Activated naive CD8-positive, alpha-beta T cell treated with anti-CD3 and anti-CD28 coated beads, Interleukin-2, amount 50 U/mL, for 16 hours (primary cell): ENCODE results near the gene CDKN1A.
A peak's percentile ranks its signal among the peaks of the same experiment; 100 is the strongest.
"Not testable (repeated sequence)": the region's sequence is repeated elsewhere in the genome, so short reads cannot be mapped to it uniquely, and the experiment has no call there.

ENCODE experiments used
- DNase-seq: peaks from one replicate; pipeline ENCODE4 v3.0.0-alpha.2; 2020; ENCODE audit warnings: low read depth, low spot score

The CDKN1A gene

DNA sequence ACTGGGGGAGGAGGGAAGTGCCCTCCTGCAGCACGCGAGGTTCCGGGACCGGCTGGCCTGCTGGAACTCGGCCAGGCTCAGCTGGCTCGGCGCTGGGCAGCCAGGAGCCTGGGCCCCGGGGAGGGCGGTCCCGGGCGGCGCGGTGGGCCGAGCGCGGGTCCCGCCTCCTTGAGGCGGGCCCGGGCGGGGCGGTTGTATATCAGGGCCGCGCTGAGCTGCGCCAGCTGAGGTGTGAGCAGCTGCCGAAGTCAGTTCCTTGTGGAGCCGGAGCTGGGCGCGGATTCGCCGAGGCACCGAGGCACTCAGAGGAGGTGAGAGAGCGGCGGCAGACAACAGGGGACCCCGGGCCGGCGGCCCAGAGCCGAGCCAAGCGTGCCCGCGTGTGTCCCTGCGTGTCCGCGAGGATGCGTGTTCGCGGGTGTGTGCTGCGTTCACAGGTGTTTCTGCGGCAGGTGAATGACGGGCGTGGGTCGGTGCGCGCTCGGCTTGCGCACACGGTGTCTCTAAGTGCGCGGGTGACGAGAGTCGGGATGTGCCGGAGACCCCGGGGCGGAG is at the start of gene CDKN1A:
Gene CDKN1A (plus strand): TSS at position 227 of the 555 bp plus-strand sequence. CDS start 5,388 bp downstream, outside the sequence.
- DNase-seq, result peak; percentile 24

DNA sequence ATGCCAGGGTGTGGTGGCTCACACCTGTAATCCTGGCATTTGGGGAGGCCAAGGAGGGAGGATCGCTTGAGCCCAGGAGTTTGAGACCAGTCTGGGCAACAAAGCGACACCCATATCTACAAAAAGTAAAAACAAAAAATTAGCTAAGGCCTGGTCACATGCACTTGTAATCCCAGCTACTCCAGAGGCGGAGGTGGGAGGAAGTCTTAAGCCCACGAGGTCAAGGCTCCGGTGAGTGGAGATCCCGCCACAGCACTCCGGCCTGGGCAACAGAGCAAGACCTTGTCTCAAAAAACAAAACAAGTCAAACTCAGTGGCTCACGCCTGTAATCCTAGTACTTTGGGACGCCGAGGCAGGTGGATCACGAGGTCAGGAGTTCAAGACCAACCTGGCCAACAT is 48.7 kb upstream of the CDKN1A start:
- no peak for DNase-seq

DNA sequence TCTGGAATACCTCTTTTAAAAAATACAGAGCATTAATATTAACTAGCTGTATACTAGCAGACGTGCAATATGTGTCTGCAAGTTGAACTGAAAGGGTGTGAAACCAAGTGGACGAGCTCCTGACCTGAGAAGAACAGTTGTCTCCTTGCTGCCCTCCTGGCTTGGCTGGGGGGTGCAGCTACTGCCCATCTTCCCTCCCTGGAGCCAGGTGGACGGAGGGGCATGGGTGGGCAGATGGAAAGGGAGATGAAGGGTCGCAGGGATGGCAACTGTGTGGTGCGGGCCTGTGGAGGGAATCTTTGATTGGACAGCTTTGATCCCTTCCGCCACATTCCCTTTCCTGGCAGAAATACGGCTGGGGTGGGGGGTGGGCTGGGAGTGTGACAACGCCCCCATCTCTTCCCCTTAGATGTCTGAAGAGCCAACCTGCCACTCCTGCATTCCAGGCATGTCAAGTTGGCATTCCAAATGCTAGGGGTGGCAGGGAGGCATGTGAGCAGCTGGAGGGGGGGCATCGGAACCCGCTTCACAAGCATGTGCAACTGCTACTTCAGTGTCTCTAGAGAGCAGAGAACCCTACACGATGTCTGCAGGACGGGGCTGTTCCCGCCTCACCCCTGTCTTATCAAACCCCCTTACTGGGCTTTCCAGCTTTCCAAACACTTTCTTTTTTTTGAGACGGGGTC is 47.0 kb upstream of the CDKN1A start:
- DNase-seq, result no peak

DNA sequence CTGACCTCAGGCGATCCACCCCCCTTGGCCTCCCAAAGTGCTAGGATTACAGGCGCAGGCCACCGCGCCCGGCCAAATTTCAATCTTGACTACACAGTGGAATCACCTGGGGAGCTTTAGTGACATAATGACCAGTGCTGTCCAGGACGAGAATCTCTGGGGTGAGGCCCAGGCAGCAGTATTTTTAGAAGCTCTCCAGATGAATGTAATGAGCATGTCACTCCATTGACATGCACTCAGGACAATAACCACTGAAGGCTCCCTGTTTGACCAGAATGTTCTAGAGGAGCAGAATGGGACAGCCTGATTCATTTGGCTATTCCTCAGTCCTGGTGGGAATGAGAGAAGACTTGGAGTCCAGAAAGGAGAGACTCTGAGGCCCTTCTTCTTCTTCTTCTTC is 45.1 kb upstream of the CDKN1A start:
- no peak for DNase-seq

DNA sequence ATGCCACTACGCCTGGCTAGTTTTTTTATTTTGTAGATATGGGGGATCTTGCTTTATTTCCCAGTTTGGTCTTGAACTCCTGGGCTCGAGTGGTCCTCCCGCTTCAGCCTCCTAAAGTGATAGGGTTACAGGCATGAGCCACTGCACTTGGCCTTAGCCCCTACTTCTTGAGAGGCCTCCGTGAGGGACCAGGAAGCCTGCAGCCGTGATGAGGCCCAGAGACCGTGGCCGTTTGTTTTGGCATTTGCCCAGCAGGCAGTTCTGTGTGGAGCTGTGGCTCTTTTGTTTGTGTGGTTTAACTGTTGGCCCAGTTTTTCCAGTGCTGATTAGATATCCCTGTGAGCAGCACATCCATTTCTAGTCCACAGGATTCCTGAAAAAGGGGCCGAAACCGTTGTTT is 44.6 kb upstream of the CDKN1A start:
- no peak for DNase-seq

DNA sequence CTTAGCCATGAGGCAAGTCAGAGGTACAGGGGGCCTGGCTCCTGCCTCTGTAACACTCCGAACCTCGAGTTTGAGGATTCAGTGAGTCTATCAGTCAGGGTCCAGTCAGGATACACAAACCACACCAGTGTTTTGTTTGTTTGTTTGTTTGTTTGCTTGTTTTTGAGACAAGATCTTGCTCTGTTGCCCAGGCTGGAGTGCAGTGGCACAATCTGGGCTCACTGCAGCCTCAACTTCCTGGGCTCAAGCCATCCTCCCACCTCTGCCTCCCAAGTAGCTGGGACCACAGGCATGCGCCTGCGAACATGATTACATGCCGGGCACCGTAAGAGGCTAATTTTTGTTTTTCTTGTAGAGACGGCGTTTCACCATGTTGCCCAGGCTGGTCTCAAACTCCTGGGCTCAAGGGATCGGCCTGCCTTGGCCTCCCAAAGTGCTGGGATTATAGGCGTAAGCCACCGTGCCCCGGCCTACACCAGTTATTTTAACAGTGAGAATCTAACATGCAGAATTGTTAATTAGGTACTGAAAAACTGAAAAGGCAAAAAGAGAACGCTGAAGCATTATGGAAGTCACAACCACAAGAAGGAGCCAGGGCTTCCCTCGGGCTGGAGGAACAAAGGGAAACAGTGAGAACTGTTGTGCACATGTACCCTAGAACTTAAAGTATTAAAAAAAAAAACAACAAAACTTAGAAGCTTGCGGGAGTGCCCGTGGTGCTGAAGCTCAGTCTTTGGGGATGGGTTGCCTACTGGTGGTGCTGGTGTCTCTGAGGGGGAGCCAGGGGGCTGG is 44.0 kb upstream of the CDKN1A start:
- DNase-seq, result no peak

DNA sequence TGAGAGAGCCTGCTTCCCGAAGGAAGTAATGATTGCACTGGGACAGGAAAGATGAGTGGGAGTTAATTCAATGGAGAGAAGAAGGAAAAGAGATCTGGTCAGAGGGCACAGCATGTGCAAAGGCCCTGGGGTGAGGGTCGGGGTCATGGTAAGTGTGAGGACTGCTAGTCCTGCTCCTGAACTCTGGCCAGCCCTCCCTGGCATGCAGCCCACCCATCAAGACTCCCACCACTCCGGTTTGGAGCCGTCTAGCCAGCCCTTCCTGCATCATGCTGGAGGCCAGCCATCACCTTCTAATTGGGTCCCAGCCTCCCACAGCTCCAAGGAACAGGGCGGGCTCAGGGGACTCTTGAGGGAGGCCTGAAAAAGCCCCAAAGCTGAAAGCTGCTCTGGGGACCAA is 42.2 kb upstream of the CDKN1A start:
- DNase-seq, result no peak

DNA sequence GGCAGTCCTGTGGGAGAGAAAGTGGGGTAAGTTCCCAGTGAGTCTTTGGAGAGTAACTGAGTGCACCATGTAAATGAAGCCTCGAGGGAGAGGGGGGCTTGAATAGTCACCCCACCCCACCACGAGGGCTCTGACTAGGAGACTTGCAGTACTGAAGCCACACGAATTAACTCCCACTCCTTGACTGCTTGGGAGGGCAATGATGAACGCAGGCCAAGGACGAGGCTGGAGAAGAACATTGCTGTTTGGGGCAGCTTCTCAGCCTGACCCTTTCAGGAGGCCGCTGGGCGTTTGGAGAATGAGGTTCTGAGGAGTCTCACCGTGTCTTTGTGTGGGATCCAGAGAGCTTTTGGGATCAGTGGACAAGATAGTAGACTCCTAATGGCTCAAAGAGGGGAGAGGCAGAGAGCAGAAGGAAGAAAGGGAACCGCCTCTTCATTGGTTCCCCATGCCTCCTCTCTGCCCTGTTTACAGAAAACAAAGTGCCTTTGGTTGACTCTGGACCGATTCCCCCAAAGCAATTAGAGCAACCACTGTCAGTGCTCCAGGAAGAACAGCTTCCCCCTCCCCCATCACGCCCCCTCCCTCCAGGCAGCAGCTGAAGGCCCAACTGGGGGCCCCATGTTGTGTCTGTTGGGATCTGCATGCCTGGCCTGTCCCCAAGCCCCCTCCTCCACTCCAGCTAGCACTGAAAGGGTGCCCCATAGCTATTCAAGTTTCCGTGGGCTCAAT is 41.7 kb upstream of the CDKN1A start:
- no peak for DNase-seq

DNA sequence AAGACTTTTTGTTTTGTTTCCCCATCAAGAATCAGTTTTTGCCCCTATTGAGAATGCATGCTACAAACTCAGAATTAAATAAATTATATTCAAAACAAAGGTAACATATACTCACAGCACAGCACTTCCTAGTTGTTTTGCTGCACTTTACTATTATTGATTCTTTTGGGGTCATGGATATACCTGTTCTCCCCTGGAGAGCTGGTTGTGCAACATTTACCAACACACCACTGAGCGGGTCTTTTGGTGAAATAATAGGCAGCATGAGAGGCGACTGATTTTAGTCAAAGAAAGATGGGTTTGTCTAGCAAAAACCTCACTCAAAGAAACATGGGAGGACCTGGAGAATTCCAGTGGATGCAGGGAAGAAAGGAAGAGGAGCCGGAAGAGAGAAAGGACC is 39.9 kb upstream of the CDKN1A start:
- no peak for DNase-seq

DNA sequence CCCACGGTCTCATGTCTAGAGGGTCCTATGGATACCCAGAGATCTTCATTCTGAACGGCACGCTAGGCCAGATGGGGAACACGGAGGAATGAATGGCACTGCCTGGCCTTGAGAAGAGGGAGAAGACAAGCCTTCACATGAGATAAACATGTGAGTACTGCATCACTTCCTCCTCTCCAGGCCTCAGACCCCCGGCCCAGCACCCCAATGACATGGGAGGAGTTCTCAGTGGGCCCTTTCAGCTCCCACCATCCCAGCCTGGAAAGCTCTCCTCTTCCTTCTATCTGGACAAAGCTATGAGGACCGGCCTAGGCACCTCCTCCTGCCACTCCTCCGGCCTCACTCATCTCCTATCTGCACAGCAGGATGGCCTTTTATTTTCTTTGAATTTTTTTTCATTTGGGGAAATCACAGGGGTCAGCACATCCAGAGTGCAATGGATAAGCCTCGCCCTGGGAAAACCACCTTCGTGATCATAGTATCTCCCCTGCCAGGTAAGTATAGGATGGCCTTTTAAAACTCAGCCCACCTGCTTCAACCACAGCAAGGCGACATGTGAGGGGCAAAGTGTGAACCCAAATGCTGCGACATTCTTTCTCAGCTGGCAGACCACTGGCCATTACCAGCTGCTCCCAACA is 39.2 kb upstream of the CDKN1A start:
- DNase-seq, result no peak

DNA sequence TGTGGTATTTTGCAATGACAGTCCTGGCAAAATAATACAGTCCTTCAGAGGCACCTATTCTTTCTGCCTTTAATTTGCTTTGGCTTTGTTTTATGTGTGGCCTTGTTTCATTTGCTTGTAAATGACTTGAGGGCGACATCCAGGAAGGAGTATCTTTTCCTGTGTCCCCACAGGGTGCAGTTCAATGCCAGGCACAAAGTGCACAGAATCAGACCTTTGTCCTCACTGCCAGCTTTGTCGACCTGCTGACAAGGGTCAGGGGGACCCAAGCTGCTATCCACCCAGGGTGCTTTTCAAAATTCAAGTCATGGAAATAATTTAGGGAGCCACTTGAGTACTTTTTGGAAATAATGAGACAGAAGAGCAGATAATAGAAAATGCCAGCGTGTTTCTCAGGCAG is 37.0 kb upstream of the CDKN1A start:
- DNase-seq, result no peak

DNA sequence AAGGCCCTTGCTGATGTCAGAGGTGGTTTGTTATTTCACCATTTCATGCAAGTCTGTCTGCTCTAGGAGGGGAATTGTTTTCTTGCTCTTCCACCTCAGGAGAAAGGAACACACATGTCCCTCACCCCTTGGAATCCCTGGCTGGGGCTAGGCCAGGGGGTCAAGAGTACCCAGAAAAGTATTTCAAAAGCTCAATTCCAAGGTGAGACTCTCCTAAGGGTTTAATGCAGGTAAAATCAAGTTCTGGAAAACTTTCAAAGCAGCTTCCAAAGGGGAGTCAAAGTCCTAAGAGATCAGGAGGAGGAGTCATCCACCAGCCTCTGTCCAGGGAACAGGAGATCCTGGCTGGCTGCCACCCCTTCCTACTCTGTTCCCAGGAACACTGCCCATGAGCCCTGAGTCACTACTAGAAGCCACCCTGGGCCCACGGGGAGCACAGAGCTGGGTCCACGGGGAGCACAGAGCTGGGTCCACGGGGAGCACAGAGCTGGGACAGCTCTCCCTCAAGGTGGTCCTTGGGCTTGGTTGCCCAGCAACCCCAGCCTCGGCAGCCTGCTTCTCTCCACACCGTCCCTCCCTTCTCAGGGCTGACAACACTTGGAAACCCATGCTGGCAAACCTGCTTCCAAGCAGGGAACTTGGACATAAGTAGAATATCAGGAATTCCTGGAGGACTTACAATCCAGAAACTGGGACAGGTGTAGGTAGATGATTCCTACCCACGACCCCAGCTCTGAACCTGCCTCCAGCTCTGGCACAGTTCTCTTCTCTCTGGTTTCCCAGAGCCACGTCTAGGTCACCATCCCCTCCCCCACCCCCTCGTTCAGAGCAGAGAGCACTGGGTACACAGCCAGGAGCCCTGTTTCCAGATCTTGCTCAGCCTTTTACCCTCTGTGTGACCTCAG is 35.3 kb upstream of the CDKN1A start:
- DNase-seq, result no peak

DNA sequence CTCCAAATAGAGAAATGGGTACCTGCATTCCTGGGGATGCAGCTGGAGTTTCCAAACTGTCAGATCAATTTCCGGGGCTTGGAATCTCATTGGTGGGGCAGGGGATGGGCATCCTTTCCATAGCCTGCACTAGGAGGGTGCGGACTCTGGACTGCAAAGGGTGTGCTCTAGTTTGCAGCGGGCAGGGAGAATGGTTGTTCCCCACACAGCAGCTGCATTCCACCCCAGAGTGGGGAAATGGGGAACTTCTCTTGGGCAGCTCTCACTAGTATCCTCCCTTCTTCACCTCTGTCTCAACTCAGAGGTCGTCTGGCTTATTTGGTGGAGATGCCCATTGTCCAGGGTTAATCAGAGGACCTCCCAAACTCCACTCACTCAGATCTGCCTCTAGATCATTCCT is 34.5 kb upstream of the CDKN1A start:
- no peak for DNase-seq

DNA sequence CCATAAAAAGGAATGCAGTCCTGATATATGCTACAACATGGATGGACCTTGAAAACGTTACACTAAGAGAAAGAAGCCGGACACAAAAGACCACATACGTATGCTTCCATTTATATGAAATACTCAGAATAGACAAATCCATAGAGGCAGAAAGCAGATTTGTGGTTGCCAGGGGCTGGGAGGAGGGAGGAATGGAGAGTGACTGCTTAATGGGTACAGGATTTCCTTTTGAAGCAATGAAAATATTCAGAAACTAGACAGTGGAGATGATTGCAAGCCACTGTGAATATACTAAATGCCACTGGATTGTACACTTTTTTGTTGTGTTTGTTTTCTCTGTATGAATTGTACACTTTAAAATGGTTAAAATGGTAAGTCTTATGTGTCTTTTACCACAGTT is 29.4 kb upstream of the CDKN1A start:
- no peak for DNase-seq

DNA sequence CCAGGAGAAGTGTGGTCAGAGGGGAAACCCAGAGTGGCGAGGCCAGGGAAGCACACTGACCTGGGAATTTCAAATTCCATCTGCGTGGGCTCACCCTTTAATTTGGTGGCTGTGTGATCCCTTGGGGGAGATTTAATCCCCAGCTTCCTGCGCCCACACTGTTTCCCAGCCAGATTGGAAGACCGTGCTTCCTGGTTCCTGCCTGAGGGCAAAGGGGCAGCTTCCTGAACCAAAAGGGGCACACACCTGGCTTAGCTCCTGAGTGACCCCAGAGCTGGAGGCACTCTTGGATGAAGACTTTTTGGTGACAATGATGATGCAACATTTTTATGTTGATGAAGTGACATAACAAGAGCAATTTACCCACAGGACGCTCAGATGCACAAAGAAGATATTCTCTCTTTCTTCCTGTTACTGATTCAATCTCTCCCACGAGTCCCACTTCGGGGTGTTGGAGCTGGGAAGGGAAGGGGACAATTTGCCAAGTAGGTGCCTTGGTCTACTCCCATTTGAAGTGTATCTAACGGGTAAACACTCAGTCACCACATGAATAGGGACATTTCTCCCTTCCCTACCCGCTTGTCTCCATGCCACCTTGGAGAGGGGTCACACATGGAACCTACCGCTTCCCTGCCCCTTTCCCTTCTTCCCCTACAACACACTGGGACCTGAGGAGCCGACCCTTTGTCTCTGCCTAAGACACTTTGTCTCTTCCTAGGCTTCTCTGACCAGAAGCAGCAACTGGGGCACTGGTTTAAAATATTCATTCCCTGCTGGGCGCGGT is 28.6 kb upstream of the CDKN1A start:
- no peak for DNase-seq

DNA sequence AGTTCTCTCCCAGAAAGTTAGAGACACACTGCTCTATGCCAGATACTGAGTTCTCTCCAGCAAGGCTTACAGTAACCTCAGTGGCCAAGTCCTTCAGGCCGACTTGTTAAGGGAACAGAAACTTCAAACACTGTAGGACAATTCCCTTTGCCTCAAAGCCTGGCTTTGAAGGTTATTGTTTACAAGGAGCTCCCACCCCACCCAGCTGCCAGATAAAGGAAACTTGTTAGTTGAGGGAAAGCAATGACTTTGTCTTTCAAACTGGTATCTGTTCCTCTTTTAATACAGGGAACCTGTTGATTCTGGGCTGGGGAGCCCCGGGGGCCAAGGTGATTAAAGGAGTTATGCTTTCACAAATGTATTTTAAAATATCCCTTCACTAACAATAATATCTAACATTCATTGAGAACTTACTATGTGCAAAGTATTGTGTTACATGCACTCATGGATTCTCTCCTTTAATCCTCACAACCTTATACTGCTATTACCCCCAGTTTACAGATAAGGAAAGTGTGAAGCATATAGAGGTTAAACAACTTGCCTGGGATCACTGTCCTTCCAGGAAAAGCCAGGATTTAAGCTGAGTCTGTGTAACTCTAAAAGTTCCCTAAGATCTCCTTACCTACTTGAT is 27.6 kb upstream of the CDKN1A start:
- no peak for DNase-seq

DNA sequence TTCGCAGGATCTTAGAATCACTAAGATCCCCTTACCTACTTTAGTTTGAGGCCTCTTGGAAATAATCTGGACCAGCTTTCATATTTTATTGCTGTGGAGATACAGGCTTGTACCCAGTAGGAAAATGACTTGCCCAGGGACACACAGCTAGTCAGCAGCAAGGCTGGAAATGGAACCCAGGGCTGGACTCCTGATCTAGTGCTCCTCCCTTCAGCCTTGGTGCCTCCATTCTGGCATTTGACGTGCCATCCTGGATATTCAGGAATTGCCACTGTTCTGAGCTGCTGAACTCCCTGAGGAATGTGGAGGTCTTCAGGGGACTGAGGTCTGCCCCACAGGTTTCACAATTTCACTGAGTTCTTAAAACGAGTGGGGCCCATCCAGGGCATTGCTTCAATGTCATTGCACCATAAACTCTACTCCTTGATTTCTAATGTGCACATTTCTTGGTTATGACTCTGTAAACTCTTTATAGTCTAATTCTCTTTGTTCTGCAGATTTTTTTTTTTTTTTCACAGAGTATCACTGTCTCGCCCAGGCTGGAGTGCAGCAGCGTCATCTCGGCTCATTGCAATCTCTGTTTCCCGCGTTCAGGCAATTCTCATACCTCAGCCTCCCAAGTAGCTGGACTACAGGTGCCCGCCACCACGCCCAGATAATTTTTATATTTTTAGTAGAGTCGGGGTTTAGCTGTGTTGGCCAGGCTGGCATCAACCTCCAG is 26.7 kb upstream of the CDKN1A start:
- no peak for DNase-seq

DNA sequence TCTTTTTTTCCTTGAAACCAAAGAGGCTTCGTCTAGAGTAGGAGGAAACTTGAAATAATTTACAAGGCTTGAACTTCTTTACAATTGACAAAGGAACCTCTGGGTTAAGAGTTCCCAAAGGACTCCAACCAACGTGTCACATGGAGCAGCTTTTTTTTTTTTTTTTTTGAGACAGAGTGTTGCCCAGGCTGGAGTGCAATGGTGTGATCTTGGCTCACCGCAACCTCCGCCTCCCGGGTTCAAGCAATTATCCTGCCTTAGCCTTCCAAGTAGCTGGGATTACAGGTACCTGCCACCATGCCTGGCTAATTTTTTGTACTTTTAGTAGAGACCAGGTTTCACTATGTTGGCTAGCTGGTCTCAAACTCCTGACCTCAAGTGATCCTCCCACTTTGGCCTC is 24.0 kb upstream of the CDKN1A start:
- DNase-seq, result not testable (repeated sequence)
